Transverse colon (tissue), 4 donors: Measurements from ENCODE around the gene GHITM.

ENCODE experiments used
- CTCF ChIP-seq, 5 experiments: fragments of 200-600 bp in 3 of 5; fragments of 450-650 bp in 2 of 5; sonication (generic) in 3 of 5; IDR thresholded peaks; 1 replicate in 2 of 5; 2 replicates in 3 of 5; pipeline ENCODE4 v1.5.1; 2016 to 2017; ENCODE audit warnings: antibody characterized with exemption in 5 of 5, inconsistent platforms in 3 of 5, mild to moderate bottlenecking in 2 of 5, moderate library complexity in 1 of 5
- POLR2A ChIP-seq: fragments of 450-650 bp; IDR thresholded peaks from one replicate; pipeline ENCODE4 v1.6.1; 2016; ENCODE audit warnings: antibody characterized with exemption, mild to moderate bottlenecking, moderate library complexity
- POLR2AphosphoS5 ChIP-seq, 3 donors: sonication (generic); formaldehyde crosslinking; IDR thresholded peaks; one replicate each; pipeline ENCODE4 v1.6.1; 2016; ENCODE audit warnings: antibody characterized with exemption in 3 of 3

- TF ChIP-seq CTCF (IDR thresholded peaks at IDR 0.05) (peak in 2 of 5 experiments; percentile 44 to 49), POLR2A (peak; percentile 71), POLR2AphosphoS5 (IDR thresholded peaks at IDR 0.05) (peak; percentile 39 to 69 (median 62))
These were observed 56.8 kb downstream of the GHITM start for GRCh38 chr10:84196083-84196482.
